GM12878 (cell line): ENCODE measurements around the gene LMBRD1. TPM values are rescaled to one million over a fixed set of nuclear protein-coding genes. Genes with fewer than 3 reads are reported as not detected.
A peak's percentile ranks its signal among the peaks of the same experiment; 100 is the strongest.

Experiments
- ATAC-seq: fragments of 200-7000 bp; cut with Tn5 transposase; 3 replicates; pipeline ENCODE4 v1.9.1; 2020; ENCODE audit warnings: mild to moderate bottlenecking, moderate library complexity
- BruUV-seq: library from RNA; stranded (reverse); fragments of 400-500 nt; replicated peaks from 2 replicates; lab custom pipeline; 2021; lab: Mats Ljungman, UMichigan
- CTCF ChIA-PET: fragments of 300-600 bp; sonication (Branson Sonifier 250); formaldehyde crosslinking; extraction: SDS; loops from one replicate; lab custom pipeline; 2021; ENCODE audit warnings: inconsistent platforms; lab: Yijun Ruan, JAX
- POLR2A ChIA-PET: fragments of 350-600 bp; formaldehyde crosslinking; extraction: SDS; loops from one replicate; lab custom pipeline; 2021; ENCODE audit warnings: inconsistent platforms; lab: Charles Lee
- RAD21 ChIA-PET: fragments of 300-600 bp; sonication (Branson Sonifier 250); formaldehyde crosslinking; loops from one replicate; lab custom pipeline; 2023; ENCODE audit warnings: antibody characterized with exemption; ENCODE audit not compliant: unreplicated experiment; lab: Charles Lee
- SMC1A ChIA-PET: fragments of 300-600 bp; sonication (Branson Sonifier 250); formaldehyde crosslinking; loops from one replicate; lab custom pipeline; 2023; ENCODE audit not compliant: unreplicated experiment, uncharacterized antibody; lab: Charles Lee
- DNase-seq: peaks from one replicate; pipeline ENCODE4 v3.0.0-alpha.2; 2011; ENCODE audit warnings: low read depth, low spot score
- FAIRE-seq: peaks from 3 replicates; lab custom pipeline; 2011; peaks lifted over from hg19 to GRCh38; lab: Jason Lieb, UNC
- H2AFZ ChIP-seq: 2 replicates; pipeline ENCODE4 v1.6.0; 2011; ENCODE audit warnings: low read depth, low read length, control low read depth; ENCODE audit not compliant: control insufficient read depth
- H3K27ac ChIP-seq: 2 replicates; pipeline ENCODE4 v1.5.1; 2011; ENCODE audit warnings: control low read depth; ENCODE audit not compliant: control insufficient read depth, insufficient read depth
- H3K27me3 ChIP-seq, 2 experiments: replicated peaks in 1 of 2; 2 replicates each; pipeline versions ENCODE4 v1.6.0 to v1.6.1; 2011; ENCODE audit warnings: low read length in 1 of 2; ENCODE audit not compliant: control insufficient read depth in 2 of 2, insufficient read depth in 2 of 2
- H3K36me3 ChIP-seq, 2 experiments: 2 replicates each; pipeline ENCODE4 v1.5.1; 2011; ENCODE audit warnings: low read length in 1 of 2; ENCODE audit not compliant: control insufficient read depth in 2 of 2, insufficient read depth in 2 of 2
- H3K4me1 ChIP-seq: 2 replicates; pipeline ENCODE4 v1.6.1; 2011; ENCODE audit warnings: mild to moderate bottlenecking, low read length, moderate library complexity, mixed read lengths; ENCODE audit not compliant: control insufficient read depth, insufficient read depth
- H3K4me2 ChIP-seq: 2 replicates; pipeline ENCODE4 v1.6.0; 2011; ENCODE audit warnings: control low read depth; ENCODE audit not compliant: control insufficient read depth, insufficient read depth
- H3K4me3 ChIP-seq: fragments of 200-600 bp; sonication (generic); 2 replicates; pipeline ENCODE4 v1.5.1; 2016
- H3K79me2 ChIP-seq: 2 replicates; pipeline ENCODE4 v1.6.0; 2011; ENCODE audit warnings: low read length; ENCODE audit not compliant: control insufficient read depth, insufficient read depth
- H3K9ac ChIP-seq: 2 replicates; pipeline ENCODE4 v1.8.0; 2011; ENCODE audit warnings: low read length, control low read depth, mixed read lengths; ENCODE audit not compliant: control insufficient read depth, insufficient read depth
- H3K9me3 ChIP-seq: replicated peaks from 3 replicates; pipeline ENCODE4 v1.5.1; 2011; ENCODE audit warnings: mild to moderate bottlenecking, low read length; ENCODE audit not compliant: control insufficient read depth, insufficient read depth
- H4K20me1 ChIP-seq: 2 replicates; pipeline ENCODE4 v1.6.0; 2011; ENCODE audit not compliant: control insufficient read depth, insufficient read depth
- BCL11A ChIP-seq: IDR thresholded peaks from 2 replicates; pipeline ENCODE4 v1.6.1; 2011; ENCODE audit warnings: low read depth, low read length
- ETV6 ChIP-seq, 2 experiments: fragments of 450-650 bp in 1 of 2; IDR thresholded peaks in 1 of 2; conservative IDR thresholded peaks in 1 of 2; 2 replicates each; pipeline ENCODE4 v1.6.1; 2014; ENCODE audit warnings: antibody characterized with exemption in 1 of 2, borderline replicate concordance in 1 of 2, low read depth in 1 of 2, mild to moderate bottlenecking in 1 of 2, moderate library complexity in 1 of 2
- MTA3 ChIP-seq: IDR thresholded peaks from 2 replicates; pipeline ENCODE4 v1.6.1; 2012; ENCODE audit warnings: low read length, inconsistent platforms, borderline replicate concordance
- POLR2A ChIP-seq: IDR thresholded peaks from 2 replicates; pipeline ENCODE4 v1.6.1; 2011; ENCODE audit warnings: low read depth, mild to moderate bottlenecking, low read length
- RFX5 ChIP-seq: IDR thresholded peaks from 2 replicates; pipeline ENCODE4 v1.6.1; 2011; ENCODE audit warnings: low read depth, low read length, improper control_type of control experiment
- SIX5 ChIP-seq: IDR thresholded peaks from 2 replicates; pipeline ENCODE4 v1.6.1; 2011; ENCODE audit warnings: mild to moderate bottlenecking, low read depth, low read length, moderate library complexity; ENCODE audit not compliant: severe bottlenecking
- SMAD5 ChIP-seq: IDR thresholded peaks from 2 replicates; pipeline ENCODE4 v1.6.1; 2016; ENCODE audit warnings: antibody characterized with exemption, low read depth
- SP1 ChIP-seq: IDR thresholded peaks from one replicate; pipeline ENCODE4 v1.6.1; 2011; ENCODE audit warnings: low read depth, low read length
- SPI1 ChIP-seq: IDR thresholded peaks from 2 replicates; pipeline ENCODE4 v1.6.1; 2011; ENCODE audit warnings: low read depth, mild to moderate bottlenecking, low read length, moderate library complexity, borderline replicate concordance; ENCODE audit not compliant: insufficient read depth
- TAF1 ChIP-seq: IDR thresholded peaks from 2 replicates; pipeline ENCODE4 v1.6.1; 2011; ENCODE audit warnings: mild to moderate bottlenecking, low read depth, low read length, borderline replicate concordance
- ZNF217 ChIP-seq: fragments of 450-650 bp; IDR thresholded peaks from 2 replicates; pipeline ENCODE4 v1.6.1; 2017; ENCODE audit warnings: antibody characterized with exemption, mild to moderate bottlenecking
- WGBS: methylation state at CpG from one replicate; pipeline ENCODE4 v1.1.6; 2016; ENCODE audit warnings: low lambda C conversion rate; ENCODE audit not compliant: insufficient replicate concordance, insufficient coverage; ENCODE audit errors: missing lambda C conversion rate; 5-methylcytosine and 5-hydroxymethylcytosine counted together
- in situ Hi-C: fragments of 300-500 bp; cut with MboI; formaldehyde crosslinking; loops from 9 replicates; pipeline ENCODE4 v1.14.3; 2018; ENCODE audit warnings: mixed read lengths
- intact Hi-C: fragments of 100-400 bp; cut with micrococcal nuclease; formaldehyde crosslinking; loops from one replicate; pipeline ENCODE4 v1.14.2; 2022; ENCODE audit not compliant: unreplicated experiment
- polyA plus RNA-seq, 11 experiments: library from polyadenylated mRNA; depleted of rRNA in 4 of 11; unstranded in 6 of 11; stranded (reverse) in 5 of 11; fragments of >200 nt; fragmentation: Nextera tagmentation in 4 of 11; fragmentation: Illumina TruSeq in 1 of 11; extraction: Ambion mirVana in 4 of 11; extraction: Trizol in 1 of 11; gene quantifications; 1 replicate in 1 of 11; 2 replicates in 10 of 11; pipeline versions ENCODE4 v1.2.1 to v1.2.3, GENCODE V29; 2011 to 2016; ENCODE audit warnings: inconsistent platforms in 2 of 11, missing spikeins in 2 of 11, low read depth in 1 of 11
- total RNA-seq, 4 experiments: library from RNA; depleted of rRNA in 3 of 4; stranded (reverse); fragments of >200 nt in 3 of 4; fragmentation: Illumina TruSeq in 1 of 4; extraction: Trizol in 1 of 4; gene quantifications; 2 replicates each; pipeline versions ENCODE4 v1.2.1 to v1.2.3, GENCODE V29; 2013 to 2021
- TF ChIP-seq, protein P1 (sequence below): fragments of 450-650 bp; IDR thresholded peaks from 2 replicates; pipeline ENCODE4 v1.6.1; 2017; ENCODE audit warnings: borderline replicate concordance
- TF ChIP-seq, protein P2 (sequence below), 3 experiments: IDR thresholded peaks in 2 of 3; conservative IDR thresholded peaks in 1 of 3; 2 replicates each; pipeline ENCODE4 v1.5.1; 2011; ENCODE audit warnings: low read depth in 3 of 3, low read length in 3 of 3, mild to moderate bottlenecking in 3 of 3, control low read depth in 2 of 3, moderate library complexity in 2 of 3, inconsistent platforms in 1 of 3, mixed read lengths in 1 of 3; ENCODE audit not compliant: control insufficient read depth in 2 of 3, insufficient read depth in 1 of 3; ENCODE audit errors: extremely low read depth in 1 of 3
- TF ChIP-seq, protein P3 (sequence below): IDR thresholded peaks from 2 replicates; pipeline ENCODE4 v1.6.1; 2011; ENCODE audit warnings: borderline replicate concordance, low read depth, mild to moderate bottlenecking, moderate library complexity, mixed read lengths, low read length; ENCODE audit not compliant: insufficient read depth; ENCODE audit errors: extremely low read length

The LMBRD1 gene
- total and polyA plus RNA-seq, 10 of the 15 experiments (the other 5 are each of a cell fraction or from before 2014, with no cell fraction given): 20.0 to 82.1 (median 27.2) TPM

DNA sequence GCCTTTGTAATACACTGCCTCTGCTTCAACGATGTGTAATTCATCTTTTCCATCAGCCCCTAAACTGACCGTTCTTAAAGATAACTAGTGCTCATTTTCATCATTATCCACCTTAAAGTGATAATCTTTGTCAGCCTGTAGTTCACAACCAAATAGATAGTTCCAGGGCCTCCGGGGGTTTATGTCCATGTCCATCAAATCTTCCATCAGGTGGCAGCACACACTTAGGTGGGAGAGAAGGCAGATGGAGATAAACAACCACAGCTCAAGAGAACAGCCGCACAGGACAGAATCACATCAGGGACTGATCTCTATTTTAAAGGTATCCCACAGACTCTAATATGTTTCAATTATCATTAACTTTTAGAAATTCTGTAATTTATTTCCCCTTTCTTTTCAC is 90.9 kb downstream of the LMBRD1 start:
- H3K27me3 ChIP-seq: no peaks in the 10 kb centered on the region
- no peak overlapping the region for H2AFZ ChIP-seq
- TF ChIP-seq, protein P1, sequence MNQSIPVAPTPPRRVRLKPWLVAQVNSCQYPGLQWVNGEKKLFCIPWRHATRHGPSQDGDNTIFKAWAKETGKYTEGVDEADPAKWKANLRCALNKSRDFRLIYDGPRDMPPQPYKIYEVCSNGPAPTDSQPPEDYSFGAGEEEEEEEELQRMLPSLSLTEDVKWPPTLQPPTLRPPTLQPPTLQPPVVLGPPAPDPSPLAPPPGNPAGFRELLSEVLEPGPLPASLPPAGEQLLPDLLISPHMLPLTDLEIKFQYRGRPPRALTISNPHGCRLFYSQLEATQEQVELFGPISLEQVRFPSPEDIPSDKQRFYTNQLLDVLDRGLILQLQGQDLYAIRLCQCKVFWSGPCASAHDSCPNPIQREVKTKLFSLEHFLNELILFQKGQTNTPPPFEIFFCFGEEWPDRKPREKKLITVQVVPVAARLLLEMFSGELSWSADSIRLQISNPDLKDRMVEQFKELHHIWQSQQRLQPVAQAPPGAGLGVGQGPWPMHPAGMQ: no peak
- TF ChIP-seq, protein P2, sequence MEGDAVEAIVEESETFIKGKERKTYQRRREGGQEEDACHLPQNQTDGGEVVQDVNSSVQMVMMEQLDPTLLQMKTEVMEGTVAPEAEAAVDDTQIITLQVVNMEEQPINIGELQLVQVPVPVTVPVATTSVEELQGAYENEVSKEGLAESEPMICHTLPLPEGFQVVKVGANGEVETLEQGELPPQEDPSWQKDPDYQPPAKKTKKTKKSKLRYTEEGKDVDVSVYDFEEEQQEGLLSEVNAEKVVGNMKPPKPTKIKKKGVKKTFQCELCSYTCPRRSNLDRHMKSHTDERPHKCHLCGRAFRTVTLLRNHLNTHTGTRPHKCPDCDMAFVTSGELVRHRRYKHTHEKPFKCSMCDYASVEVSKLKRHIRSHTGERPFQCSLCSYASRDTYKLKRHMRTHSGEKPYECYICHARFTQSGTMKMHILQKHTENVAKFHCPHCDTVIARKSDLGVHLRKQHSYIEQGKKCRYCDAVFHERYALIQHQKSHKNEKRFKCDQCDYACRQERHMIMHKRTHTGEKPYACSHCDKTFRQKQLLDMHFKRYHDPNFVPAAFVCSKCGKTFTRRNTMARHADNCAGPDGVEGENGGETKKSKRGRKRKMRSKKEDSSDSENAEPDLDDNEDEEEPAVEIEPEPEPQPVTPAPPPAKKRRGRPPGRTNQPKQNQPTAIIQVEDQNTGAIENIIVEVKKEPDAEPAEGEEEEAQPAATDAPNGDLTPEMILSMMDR (IDR thresholded peaks at IDR 0.05 in 2 of 3, conservative IDR thresholded peaks at IDR 0.05 in 1 of 3; ENCODE audit: control insufficient read depth in 2 of 3, extremely low read depth in 1 of 3, insufficient read depth in 1 of 3, low read depth in 3 of 3, low read length in 3 of 3): 0 out of 6 replicates have a peak, but pooled peaks of 1 of the 3 experiments have one; percentile 4
- WGBS: 99% methylated on average over 4 of the region's 4 CpGs
- intact Hi-C loops: no loop called here
- ChIA-PET POLR2A (no interaction called here), SMC1A (interaction anchor here (0.8 kb wide), 1 partner anchor 19 kb away, joined by 3 read pairs; no protein-coding TSS in a partner anchor), CTCF (no interaction called here), RAD21 (no interaction called here)
- H4K20me1 ChIP-seq: no peaks in the 10 kb centered on the region
- BruUV-seq: no TSS peak
- H3K4me2 ChIP-seq: no peak overlapping the region
- no peaks in the 10 kb centered on the region for H3K79me2 ChIP-seq
- no peak overlapping the region for H3K27ac ChIP-seq
- H3K4me3 ChIP-seq: no peak overlapping the region
- no peaks in the 10 kb centered on the region for H3K4me1 ChIP-seq
- ATAC-seq: no peak
- no peak for FAIRE-seq
- H3K9ac ChIP-seq: no peak overlapping the region
- no peaks in the 10 kb centered on the region for H3K9me3 ChIP-seq
- peaks cover 0 to 6% of the 10 kb centered on the region in 2 experiments; a peak in 3 of 4 replicates for H3K36me3 ChIP-seq
- DNase-seq: no peak
- in situ Hi-C loops: no loop called here

DNA sequence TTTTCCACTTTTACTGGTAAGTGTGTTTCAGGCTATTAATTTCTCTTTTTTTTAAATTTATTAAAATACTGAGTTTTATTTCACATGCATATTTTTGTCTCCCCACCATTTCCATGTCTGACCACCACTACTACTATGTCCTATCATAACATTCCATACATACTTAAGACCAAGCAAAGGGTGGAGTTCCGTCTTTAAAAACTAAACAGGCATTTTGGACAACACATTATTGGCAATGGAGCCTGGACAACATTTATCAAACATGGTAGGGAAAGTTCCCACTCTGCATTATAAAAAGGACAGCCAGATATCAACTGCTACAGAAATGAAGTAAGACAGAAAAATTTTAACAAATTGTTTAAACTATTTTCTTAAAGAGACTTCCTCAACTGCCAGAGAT is 91.9 kb downstream of the LMBRD1 start:
- no peak overlapping the region for H2AFZ ChIP-seq
- no peak for TF ChIP-seq ZNF217
- no peak for TF ChIP-seq SP1
- no peak for TF ChIP-seq MTA3
- no peak for TF ChIP-seq SIX5
- TF ChIP-seq, protein P3, sequence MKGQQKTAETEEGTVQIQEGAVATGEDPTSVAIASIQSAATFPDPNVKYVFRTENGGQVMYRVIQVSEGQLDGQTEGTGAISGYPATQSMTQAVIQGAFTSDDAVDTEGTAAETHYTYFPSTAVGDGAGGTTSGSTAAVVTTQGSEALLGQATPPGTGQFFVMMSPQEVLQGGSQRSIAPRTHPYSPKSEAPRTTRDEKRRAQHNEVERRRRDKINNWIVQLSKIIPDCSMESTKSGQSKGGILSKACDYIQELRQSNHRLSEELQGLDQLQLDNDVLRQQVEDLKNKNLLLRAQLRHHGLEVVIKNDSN: no peak
- no peak for TF ChIP-seq RFX5
- TF ChIP-seq SPI1: no peak
- no peak for TF ChIP-seq SMAD5
- no peak for TF ChIP-seq BCL11A
- no peak for TF ChIP-seq TAF1
- TF ChIP-seq POLR2A: no peak
- no peak for TF ChIP-seq ETV6 (conservative IDR thresholded peaks at IDR 0.05 in 1 of 2, IDR thresholded peaks at IDR 0.05 in 1 of 2; ENCODE audit: borderline replicate concordance in 1 of 2, low read depth in 1 of 2)
- RAD21 ChIA-PET: no interaction called here
- H3K27ac ChIP-seq: no peak overlapping the region
- no TSS peak for BruUV-seq
- H3K36me3 ChIP-seq: peaks cover 0 to 6% of the 10 kb centered on the region in 2 experiments; a peak in 3 of 4 replicates
- H3K9me3 ChIP-seq: no peaks in the 10 kb centered on the region
- ATAC-seq (no peak), DNase-seq (no peak), FAIRE-seq (no peak)
- in situ Hi-C loops: no loop called here
- H3K4me1 ChIP-seq: no peaks in the 10 kb centered on the region
- SMC1A ChIA-PET: no interaction called here
- H3K79me2 ChIP-seq: no peaks in the 10 kb centered on the region
- POLR2A ChIA-PET: no interaction called here
- 100% methylated on average over 1 of the region's 1 CpG for WGBS
- H3K4me3 ChIP-seq: no peak overlapping the region
- intact Hi-C loops: no loop called here
- CTCF ChIA-PET: no interaction called here
- no peaks in the 10 kb centered on the region for H3K27me3 ChIP-seq
- H3K9ac ChIP-seq: no peak overlapping the region
- H4K20me1 ChIP-seq: no peaks in the 10 kb centered on the region
- no peak overlapping the region for H3K4me2 ChIP-seq
